HG03575 (cell line): ENCODE results near the gene IFNA4.
A peak's percentile ranks its signal among the peaks of the same experiment; 100 is the strongest.
"Not testable (repeated sequence)": the region's sequence is repeated elsewhere in the genome, so short reads cannot be mapped to it uniquely, and the experiment has no call there.

Source experiments
- ATAC-seq: cut with Tn5 transposase; IDR thresholded peaks from one replicate; pipeline ENCODE4 v1.9.1; 2021; ENCODE audit not compliant: unreplicated experiment, insufficient number of reproducible peaks, low FRiP score; ENCODE audit errors: extremely low read depth

Gene IFNA4

DNA sequence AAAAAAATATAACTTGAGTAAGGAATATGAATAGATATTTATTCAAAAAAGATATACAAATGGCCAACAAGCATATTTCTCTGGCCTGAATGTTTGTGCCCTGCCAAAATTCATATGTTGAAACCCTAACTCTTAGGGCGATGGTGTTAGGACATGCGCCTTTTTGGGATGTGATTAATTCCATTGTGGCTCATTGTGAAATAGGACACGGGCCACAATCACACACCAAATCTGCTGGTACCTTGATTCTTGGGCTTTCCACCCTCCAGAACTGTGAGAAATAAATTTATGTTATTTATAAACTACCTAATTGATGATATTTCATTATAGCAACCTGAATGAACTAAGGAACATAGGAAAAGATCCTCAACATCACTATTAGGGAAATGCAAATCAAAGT lies 15.2 kb downstream of the IFNA4 start:
- ATAC-seq = no peak

DNA sequence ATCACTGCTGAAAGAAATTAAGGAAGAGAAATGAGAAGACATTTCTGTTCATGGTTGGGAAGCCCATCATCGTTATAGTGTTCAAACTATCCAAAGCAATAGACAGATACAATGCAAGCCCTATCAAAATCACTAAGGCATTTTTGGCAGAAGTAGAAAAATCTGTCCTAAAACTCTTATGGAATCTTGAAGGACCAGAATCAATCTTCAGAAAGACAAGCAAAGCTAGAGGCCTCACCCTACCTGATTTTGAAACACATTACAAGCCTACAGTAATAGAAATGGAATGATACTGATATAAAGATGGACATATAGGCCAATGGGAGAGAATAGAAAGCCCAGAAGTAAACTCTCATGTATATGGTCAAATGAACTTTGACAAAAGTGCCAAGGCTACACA lies 16.0 kb downstream of the IFNA4 start:
- no peak for ATAC-seq

DNA sequence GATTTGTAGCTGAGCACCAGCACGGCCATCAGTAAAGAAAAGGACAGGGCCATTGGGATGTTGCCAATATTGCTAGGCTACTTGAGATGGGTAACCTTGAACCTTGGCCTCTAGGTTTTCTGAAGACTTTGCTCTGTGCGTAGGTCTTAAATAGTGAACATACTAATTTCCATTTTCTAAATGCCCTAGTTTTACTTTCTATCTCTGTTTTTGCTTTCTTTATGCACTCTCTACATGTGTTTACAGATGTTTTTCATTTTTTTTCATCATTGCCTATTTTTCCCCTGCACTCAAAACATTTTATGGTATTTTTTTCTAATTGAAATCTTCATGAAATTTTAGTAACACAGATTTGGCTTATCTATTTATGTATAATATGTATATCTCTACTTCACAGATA lies 20.8 kb downstream of the IFNA4 start, which contains the start of gene IFNA21:
IFNA21 (minus strand) TSS at position 101 of the 400 bp plus-strand sequence; CDS start at position 53, 48 bp downstream.
- ATAC-seq = not testable (repeated sequence)

DNA sequence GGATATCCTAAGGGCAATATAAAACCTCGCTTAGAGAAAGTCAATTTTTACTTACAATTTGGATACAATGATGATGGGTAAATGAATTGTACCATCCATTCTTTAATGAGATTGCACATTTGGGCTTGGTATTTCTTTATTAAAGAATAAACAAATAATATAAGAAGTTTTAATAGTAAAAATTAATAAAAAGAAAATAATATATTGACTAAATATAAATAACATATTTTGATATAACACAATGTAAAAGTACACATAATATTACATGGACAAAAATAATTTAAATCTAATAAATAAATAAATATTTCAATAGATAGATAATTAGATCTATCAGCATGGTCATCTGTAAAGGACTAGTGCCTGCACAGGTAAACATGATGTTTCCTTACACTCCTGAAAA lies 21.9 kb downstream of the IFNA4 start:
- ATAC-seq = no peak

DNA sequence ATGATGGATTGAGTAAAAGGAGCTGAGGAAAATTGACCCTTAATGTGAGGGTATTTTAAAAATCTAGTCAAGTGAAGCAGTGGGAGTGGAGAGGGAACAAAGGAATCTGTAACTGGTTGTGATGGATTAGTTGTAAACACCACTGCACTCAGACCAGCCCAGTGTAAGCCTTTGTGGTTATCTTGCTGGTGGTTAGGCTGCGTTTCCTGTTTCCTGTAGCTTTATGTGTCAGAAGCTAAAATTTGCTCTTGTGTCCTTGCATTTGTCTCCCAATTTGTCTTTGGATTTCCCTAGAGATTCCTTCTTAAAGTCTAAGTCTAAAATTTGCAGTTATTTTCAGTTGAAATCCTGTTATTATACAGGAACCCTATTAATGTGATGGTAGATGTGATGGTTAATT lies 27.2 kb downstream of the IFNA4 start:
- ATAC-seq = peak; percentile 74

DNA sequence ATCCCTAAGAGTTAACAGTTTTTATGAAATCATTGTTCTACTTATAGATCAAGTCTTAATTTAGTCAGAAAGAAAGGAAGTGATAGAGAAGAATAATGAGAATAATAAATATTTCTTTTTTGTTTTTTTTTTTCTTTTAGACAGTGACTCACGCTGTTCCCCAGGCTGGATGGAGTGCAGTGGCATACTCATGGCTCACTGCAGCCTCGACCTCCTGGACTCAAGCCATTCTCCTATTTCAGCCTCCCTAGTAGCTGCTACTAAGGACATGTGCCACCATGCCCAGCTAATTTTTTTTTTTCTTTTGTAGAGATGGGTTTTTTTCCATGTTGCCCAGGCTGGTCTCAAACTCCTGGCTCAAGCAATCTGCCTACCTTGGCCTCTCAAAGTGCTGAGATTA lies 31.9 kb downstream of the IFNA4 start:
- no peak for ATAC-seq

DNA sequence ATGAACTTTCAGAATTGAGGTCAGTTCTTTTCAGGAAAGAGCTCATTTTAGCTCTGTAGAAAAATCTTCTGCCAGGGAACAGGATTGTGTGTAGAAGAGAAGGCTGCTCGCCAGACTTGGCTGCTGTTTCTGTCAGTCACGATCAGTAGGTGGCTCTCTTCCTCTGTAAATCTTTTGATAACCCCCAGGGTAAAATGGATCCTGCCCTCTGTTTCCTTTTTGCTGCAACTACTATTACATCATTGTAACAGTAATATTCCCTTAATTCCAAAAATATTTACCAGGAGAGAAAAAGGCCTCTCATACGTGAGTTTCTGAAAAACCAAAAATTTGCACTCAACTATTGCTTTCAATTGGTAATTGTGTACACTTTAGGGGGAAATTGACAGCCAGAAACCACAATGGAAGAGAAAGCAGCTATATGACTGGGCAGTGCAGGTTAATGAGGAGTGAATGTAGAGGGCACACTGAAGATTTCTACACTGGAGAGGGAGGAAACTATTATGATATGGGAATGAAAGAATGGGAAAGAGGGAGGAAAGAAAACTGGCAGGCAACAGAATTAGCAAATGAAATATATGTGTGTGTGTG lies 33.3 kb downstream of the IFNA4 start:
- ATAC-seq = no peak

DNA sequence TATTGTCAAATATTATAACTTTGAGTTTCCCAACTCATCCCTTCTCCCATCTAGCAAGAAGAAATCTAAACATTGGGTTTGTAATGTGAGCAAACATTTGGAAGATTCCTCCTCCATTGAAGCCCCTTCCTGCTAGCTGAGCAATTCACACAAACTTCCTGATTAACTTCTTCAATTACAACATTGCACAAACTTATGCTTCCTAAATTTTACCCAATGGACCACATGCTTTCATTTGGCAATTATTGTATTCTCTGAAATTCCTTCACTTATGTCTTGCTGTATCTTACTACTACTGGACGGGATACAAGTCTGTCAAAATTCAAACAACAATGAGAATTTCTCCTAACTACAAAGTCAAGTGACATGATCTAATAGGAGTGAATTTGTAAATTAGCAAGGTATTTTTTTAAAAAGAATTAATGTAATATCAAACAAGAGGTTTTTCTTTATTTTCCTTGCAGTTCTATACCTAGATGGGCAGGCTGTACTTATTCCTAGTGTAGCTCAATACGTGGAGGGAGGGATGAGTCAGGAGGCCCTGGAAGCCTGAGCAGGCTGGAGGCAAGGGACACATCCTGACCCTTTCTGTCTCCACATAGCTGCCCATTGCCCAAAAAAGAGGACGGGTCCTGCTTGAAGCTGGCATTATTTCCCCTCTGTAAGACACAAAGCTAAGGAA lies 33.9 kb downstream of the IFNA4 start:
- ATAC-seq = no peak

DNA sequence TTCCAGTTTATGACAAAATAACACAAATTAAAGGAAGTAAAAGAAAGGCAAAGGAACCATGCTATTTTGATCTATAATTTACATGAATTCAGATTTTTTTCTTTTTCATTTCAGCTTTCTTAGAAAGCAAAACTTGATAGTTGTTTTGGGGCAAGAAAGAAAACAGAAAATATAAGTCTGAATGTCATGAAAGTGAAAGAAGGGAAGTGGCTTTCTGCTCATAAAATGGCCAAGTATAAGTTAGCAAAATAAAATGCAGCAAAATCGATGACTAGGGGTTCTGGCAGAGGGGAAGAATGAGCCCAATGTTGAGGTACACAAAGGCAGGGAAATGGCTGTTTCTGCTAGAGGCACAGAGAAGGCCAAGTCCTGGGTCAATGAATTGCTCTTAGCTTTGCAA lies 42.8 kb downstream of the IFNA4 start:
- no peak for ATAC-seq

DNA sequence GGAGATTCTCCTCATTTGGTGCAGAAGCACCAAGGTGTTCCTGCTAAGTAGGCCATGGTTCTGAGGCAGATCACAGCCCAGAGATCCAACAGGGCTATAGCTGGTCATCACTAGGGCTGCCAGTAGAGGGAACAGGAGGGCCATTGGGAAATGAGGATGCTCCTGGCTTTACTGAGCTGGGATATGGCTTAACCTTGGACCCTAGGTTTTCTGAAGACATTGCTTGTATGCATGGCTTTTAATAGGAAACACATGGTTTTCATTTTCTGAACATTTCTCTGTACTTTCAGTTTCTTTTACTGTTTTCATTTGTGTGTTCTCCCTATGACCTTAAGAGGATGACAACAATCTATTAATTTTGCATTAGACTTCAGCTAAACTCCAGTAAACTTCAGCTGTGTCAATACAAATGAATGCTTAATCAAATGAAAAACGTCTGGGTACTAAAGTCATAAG lies 45.9 kb downstream of the IFNA4 start, which contains the start of gene IFNW1:
IFNW1 (minus strand) TSS at position 406 of the 456 bp plus-strand sequence; CDS start at position 144, 262 bp downstream.
- ATAC-seq = no peak

DNA sequence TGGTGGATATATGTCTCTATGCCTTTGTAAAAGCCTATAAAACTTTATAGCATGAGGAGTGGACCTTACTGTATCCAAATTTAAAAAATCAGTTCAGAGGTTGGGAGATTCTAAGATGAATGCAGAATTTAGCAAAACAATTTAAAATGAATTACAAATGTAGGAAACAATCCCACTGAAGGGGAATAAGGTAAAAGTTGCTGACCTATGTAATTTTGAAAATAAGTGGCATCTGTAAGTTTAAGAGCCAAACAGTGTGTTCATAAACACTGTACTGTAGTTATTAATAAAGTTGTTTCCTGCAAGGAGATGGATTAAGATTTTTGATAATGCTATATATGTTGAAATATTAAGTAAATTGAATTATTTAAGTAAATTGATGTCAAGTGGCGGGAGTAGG lies 50.4 kb downstream of the IFNA4 start:
- no peak for ATAC-seq
